HepG2 (cell line): Measurements from ENCODE around the gene IL16.

ENCODE experiments used
- CTCF ChIP-seq: sonication (generic); formaldehyde crosslinking; IDR thresholded peaks from 2 replicates; pipeline ENCODE4 v1.5.0; 2020; ENCODE audit warnings: mild to moderate bottlenecking, missing genetic modification reagents, moderate library complexity
- FOSL1 ChIP-seq: sonication (generic); formaldehyde crosslinking; IDR thresholded peaks from 2 replicates; pipeline ENCODE4 v1.9.0; 2021; ENCODE audit warnings: missing genetic modification reagents, borderline replicate concordance
- MEF2D ChIP-seq: sonication (generic); formaldehyde crosslinking; IDR thresholded peaks from 2 replicates; pipeline ENCODE4 v1.5.1; 2020; ENCODE audit warnings: mild to moderate bottlenecking, missing genetic modification reagents
- TCF12 ChIP-seq, 2 experiments: fragments of 450-650 bp in 1 of 2; sonication (generic) in 1 of 2; formaldehyde crosslinking in 1 of 2; IDR thresholded peaks; 2 replicates each; pipeline versions ENCODE4 v1.6.1 to v1.8.0; 2017 to 2022; ENCODE audit warnings: antibody characterized with exemption in 1 of 2, mild to moderate bottlenecking in 1 of 2, missing genetic modification reagents in 1 of 2, moderate library complexity in 1 of 2
- ZBTB43 ChIP-seq: sonication (generic); formaldehyde crosslinking; conservative IDR thresholded peaks from 2 replicates; pipeline ENCODE4 v1.4.0; 2020; ENCODE audit warnings: missing genetic modification reagents
- ZNF264 ChIP-seq: sonication (generic); formaldehyde crosslinking; IDR thresholded peaks from 2 replicates; pipeline ENCODE4 v1.4.0; 2020; ENCODE audit warnings: missing genetic modification reagents

GRCh38 chr15:81151389-81151788 lies 45.3 kb upstream of the IL16 start:
- TF ChIP-seq FOSL1 (no peak), ZNF264 (CRISPR knock-in tag) (no peak), TCF12 (IDR thresholded peaks at IDR 0.05) (no peak), TCF12 (CRISPR knock-in tag; IDR thresholded peaks at IDR 0.05) (no peak), CTCF (CRISPR knock-in tag) (no peak), ZBTB43 (CRISPR knock-in tag) (no peak), MEF2D (no peak)
